ENCODE measurements around the gene RCSD1. TPM values are rescaled to one million over a fixed set of nuclear protein-coding genes. Genes with fewer than 3 reads are reported as not detected.

RCSD1 gene
- total RNA-seq, 1 donor from 2014 or later = 2.3 TPM

GRCh38 chr1:167744901-167745300, 114.9 kb downstream of the RCSD1 start:
- peaks cover 33% of the 10 kb centered on the region for H3K4me1 Mint-ChIP-seq
- no peak overlapping the region for H3K4me3 Mint-ChIP-seq

GRCh38 chr1:167746013-167746672, 116.1 kb downstream of the RCSD1 start:
- no peak for TF ChIP-seq CTCF (conservative IDR thresholded peaks at IDR 0.05)
- peaks cover 4% of the 10 kb centered on the region for H3K36me3 Mint-ChIP-seq (ENCODE audit: low read depth)
- H3K4me3 Mint-ChIP-seq = no peak overlapping the region
- peak overlapping the region; percentile 63 for H3K27ac Mint-ChIP-seq (ENCODE audit: unreplicated experiment)
- H3K9me3 Mint-ChIP-seq = no peaks in the 10 kb centered on the region
- no peaks in the 10 kb centered on the region for H3K27me3 Mint-ChIP-seq (ENCODE audit: low read depth)
- DNase-seq (ENCODE audit: low read depth, low spot score) = no peak
- H3K4me1 Mint-ChIP-seq = peaks cover 27% of the 10 kb centered on the region

More at GRCh38 chr1:167744901-167745300, 114.9 kb downstream of the RCSD1 start:
- Mint-ChIP-seq H3K27ac (ENCODE audit: unreplicated experiment) (no peak overlapping the region), H3K36me3 (ENCODE audit: low read depth) (peaks cover 10% of the 10 kb centered on the region), H3K27me3 (ENCODE audit: low read depth) (no peaks in the 10 kb centered on the region), H3K9me3 (no peaks in the 10 kb centered on the region)
- no peak for TF ChIP-seq CTCF (conservative IDR thresholded peaks at IDR 0.05)
- DNase-seq (ENCODE audit: low read depth, low spot score) = no peak

DNA sequence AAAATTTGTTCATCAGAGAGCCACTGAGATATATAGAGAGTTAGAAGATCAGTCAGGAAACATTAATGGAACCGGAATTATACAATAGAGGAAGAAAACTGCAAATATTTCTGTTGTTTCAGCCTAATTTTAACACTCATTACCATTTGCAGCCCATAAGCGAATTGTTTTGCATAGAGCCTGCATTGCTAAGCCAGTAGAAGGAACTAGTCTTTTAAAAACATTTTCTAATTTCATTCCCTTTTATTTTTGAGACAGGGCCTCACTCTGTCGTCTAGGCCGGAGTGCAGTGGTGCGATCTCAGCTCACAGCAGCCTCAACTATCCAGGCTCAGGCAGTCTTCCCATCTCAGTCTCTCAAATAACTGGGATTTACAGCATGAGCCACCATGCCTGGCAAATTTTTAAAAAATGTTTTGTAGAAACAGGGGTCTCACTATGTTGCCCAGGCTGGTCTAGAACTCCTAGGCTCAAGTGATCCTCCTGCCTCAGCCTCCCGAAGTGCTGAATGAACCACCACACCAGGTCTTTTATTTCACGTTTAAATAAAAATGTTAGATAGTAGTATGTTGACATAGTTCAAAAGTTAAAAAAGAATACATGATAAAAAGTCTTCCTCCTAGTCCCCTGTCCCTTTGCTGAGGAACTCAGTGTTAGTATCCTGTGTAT, 117.1 kb downstream of the RCSD1 start:
- H3K27ac Mint-ChIP-seq (ENCODE audit: unreplicated experiment) = no peak overlapping the region
- peaks cover 27% of the 10 kb centered on the region for H3K4me1 Mint-ChIP-seq
- H3K36me3 Mint-ChIP-seq (ENCODE audit: low read depth) = peaks cover 4% of the 10 kb centered on the region
- no peak overlapping the region for H3K4me3 Mint-ChIP-seq
- no peak for DNase-seq (ENCODE audit: low read depth, low spot score)
- no peaks in the 10 kb centered on the region for H3K27me3 Mint-ChIP-seq (ENCODE audit: low read depth)
- no peaks in the 10 kb centered on the region for H3K9me3 Mint-ChIP-seq
- TF ChIP-seq CTCF (conservative IDR thresholded peaks at IDR 0.05) = no peak

GRCh38 chr1:167747988-167748387, 118.0 kb downstream of the RCSD1 start:
- TF ChIP-seq CTCF (conservative IDR thresholded peaks at IDR 0.05) = no peak
- DNase-seq (ENCODE audit: low read depth, low spot score) = no peak
- no peaks in the 10 kb centered on the region for H3K27me3 Mint-ChIP-seq (ENCODE audit: low read depth)
- no peak overlapping the region for H3K27ac Mint-ChIP-seq (ENCODE audit: unreplicated experiment)
- H3K36me3 Mint-ChIP-seq (ENCODE audit: low read depth) = peaks cover 4% of the 10 kb centered on the region
- peaks cover 19% of the 10 kb centered on the region for H3K4me1 Mint-ChIP-seq
- no peaks in the 10 kb centered on the region for H3K9me3 Mint-ChIP-seq
- H3K4me3 Mint-ChIP-seq = no peak overlapping the region

GRCh38 chr1:167748906-167749305, 118.9 kb downstream of the RCSD1 start:
- Mint-ChIP-seq H3K4me1 (peaks cover 13% of the 10 kb centered on the region), H3K4me3 (no peak overlapping the region), H3K27ac (ENCODE audit: unreplicated experiment) (no peak overlapping the region), H3K9me3 (no peaks in the 10 kb centered on the region), H3K36me3 (ENCODE audit: low read depth) (no peaks in the 10 kb centered on the region), H3K27me3 (ENCODE audit: low read depth) (no peaks in the 10 kb centered on the region)
- no peak for TF ChIP-seq CTCF (conservative IDR thresholded peaks at IDR 0.05)
- DNase-seq (ENCODE audit: low read depth, low spot score) = no peak

Measured in neural crest cell (in vitro differentiated cells).